H54 (cell line): ENCODE measurements around the gene KCNMB2.

Experiments
- DNase-seq: peaks from one replicate; pipeline ENCODE4 v3.0.0; 2011; ENCODE audit warnings: low spot score, mixed read lengths; ENCODE audit not compliant: insufficient read length
- FAIRE-seq: peaks from 3 replicates; lab custom pipeline; 2011; peaks lifted over from hg19 to GRCh38; lab: Jason Lieb, UNC
- POLR2A ChIP-seq: IDR thresholded peaks from 2 replicates; pipeline ENCODE4 v1.6.1; 2011; ENCODE audit warnings: low read depth, mild to moderate bottlenecking, low read length

KCNMB2 gene

DNA sequence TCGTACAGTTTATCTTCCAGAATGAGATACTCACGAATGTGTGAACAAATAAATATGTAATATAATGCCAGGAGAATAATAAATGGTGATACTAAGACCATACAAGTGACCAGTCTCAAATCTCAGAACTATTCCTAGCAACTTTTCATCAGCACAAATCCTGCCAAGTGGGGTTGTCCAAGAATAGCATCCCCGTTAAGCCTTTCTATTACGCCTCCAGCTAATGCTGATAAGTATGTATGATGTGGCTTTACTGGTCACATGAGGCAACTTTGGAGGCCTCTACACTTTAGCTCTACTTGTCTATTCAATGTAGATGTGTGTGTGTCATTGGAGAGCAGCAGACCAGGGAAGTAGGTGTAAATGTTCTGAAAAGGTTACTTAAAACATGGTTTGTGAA lies 129.5 kb downstream of the KCNMB2 start:
- DNase-seq (no peak), FAIRE-seq (no peak)
- TF ChIP-seq POLR2A, result no peak

DNA sequence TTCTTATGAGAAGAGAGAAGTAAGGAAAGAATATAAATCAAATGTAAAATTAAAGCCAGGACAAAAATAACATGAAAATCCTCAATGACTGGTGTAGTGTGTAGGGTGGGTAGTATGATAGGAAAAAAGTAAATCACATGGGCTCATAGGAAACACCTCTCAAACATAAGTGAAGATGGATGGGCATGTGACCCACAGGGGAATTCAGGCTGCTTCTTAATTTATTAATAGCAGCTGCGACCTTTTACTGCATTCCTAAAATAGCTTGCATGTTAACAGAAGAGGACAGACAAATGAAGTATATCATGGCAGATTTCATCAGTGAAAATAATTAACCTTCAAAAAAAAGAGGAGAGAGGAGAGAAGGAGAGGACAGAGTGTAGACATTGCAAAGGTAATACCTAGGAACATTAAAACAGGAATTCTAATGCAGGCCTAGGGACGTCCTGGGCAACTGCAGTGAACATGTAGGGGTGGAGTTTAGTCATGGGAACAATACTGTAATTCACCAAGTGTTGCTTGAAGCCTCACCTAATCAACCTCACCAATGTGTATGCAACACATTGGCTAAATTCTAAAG lies 132.9 kb downstream of the KCNMB2 start:
- TF ChIP-seq POLR2A, result no peak
- DNase-seq (no peak), FAIRE-seq (no peak)

DNA sequence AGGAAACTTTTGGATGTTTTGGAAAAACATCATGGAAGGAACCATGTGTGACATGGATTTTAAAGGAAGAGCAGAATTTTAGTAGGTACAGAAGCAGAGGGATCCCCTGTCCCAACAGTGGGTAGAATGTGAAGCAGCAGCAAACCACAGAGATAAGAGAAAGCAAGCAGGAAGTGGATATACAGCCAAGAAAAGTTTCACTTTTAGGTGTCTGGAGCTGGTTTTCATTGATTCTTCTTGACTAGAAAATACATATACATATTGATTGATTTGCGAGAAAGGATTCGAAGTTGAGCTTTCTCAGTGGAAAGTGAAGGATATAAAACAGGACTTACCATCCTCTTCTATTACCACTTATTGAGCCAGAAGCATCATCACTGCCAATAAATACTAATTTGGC lies 133.5 kb downstream of the KCNMB2 start:
- DNase-seq (no peak), FAIRE-seq (no peak)
- TF ChIP-seq POLR2A, result no peak

DNA sequence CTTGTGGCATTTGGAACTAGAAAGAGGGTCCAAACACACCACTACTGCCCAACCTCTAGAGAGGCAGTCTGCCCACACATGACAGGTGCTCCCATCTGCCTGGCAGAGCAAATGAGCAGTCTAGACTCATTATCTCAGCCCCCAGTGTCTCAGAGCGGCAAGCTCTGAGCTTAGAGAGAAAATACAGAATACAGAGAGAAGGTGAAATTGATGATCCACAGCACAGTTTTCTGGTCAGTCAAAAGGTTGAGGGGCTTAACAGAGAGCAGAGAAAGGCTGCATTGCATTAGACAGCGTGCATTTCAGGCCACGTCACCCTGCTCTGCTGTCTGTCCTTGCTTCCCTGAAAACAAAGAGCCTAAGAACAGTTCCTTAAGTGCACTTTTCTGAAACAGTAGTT lies 135.1 kb downstream of the KCNMB2 start:
- no peak for TF ChIP-seq POLR2A
- DNase-seq, result no peak
- no peak for FAIRE-seq

DNA sequence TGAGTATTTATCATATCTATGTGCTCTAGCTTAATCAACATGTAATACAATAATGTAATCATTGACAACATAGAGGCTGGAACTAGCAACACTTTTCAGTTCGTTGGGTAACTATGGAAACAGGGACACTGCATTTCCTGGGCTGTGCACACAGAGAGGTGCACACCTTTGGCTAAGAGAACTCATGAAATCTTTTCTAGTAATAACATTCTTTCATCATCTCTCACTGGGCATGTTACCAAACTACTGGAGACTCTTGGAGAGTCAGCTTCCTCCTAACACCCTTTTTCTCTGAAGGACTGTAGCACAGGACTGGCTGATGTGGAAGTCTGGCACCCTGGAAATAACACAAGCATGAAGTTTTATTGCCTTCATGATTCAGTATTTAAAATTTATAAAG lies 135.6 kb downstream of the KCNMB2 start:
- DNase-seq (no peak), FAIRE-seq (no peak)

DNA sequence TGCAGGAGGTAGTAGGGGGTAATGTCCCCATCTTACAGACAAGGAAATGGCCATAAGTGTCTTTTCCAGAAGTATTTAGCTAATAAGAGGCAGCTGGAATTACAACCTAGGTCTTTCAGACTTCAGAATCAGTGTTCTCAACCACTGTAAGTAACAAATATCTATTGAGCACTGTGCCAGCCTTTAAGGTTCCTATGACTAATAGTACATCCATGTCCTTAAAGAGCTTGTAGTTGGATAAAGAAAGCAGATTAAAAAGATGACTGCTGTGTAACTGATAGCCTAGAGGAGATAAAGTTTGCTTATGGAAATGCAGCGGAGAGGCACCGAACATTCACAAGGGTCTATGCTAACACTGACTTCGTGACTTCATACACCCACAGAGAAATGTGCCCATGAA lies 136.0 kb downstream of the KCNMB2 start:
- DNase-seq (no peak), FAIRE-seq (no peak)
- no peak for TF ChIP-seq POLR2A

More for the DNA sequence above, 135.6 kb downstream of the KCNMB2 start:
- no peak for TF ChIP-seq POLR2A

DNA sequence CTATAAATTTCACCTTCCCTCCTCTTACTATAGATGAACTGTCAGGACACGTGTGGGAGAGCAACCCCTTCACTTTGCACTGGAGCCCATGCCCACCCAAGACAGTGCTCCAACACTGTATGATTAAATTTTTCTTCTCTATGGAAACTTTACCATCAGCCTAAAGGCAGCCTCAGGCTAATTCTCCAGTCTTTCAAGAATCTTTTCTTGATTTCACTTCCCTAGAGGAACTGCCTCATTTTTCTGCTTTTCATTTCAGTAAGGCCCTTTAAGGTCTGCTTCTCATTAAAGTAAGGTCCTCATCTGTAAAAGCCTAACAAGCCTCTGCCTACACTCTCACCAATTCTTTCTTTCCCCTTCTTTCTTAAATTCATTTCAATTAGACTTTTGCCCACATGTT lies 137.3 kb downstream of the KCNMB2 start:
- FAIRE-seq, result no peak
- no peak for TF ChIP-seq POLR2A
- no peak for DNase-seq

DNA sequence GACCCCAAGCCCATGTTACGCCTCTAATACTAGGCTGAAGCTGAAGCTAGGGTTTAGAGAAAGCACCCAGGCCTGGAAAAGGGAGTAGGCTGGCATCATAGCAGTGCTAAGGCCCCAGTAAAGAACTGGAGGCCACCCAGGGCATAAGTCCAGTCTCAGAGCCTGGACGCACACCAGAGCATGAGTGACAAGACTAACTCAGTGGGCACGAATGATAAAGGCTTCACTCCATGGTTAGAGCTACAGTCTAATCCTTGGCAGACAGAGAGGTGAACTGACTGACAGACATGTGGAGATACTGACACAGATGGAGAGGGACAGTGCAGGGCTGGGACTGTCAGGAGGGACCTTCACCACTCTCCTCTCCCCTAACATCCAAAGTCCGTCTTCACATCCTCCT lies 139.8 kb downstream of the KCNMB2 start:
- TF ChIP-seq POLR2A, result no peak
- no peak for DNase-seq
- FAIRE-seq, result no peak

DNA sequence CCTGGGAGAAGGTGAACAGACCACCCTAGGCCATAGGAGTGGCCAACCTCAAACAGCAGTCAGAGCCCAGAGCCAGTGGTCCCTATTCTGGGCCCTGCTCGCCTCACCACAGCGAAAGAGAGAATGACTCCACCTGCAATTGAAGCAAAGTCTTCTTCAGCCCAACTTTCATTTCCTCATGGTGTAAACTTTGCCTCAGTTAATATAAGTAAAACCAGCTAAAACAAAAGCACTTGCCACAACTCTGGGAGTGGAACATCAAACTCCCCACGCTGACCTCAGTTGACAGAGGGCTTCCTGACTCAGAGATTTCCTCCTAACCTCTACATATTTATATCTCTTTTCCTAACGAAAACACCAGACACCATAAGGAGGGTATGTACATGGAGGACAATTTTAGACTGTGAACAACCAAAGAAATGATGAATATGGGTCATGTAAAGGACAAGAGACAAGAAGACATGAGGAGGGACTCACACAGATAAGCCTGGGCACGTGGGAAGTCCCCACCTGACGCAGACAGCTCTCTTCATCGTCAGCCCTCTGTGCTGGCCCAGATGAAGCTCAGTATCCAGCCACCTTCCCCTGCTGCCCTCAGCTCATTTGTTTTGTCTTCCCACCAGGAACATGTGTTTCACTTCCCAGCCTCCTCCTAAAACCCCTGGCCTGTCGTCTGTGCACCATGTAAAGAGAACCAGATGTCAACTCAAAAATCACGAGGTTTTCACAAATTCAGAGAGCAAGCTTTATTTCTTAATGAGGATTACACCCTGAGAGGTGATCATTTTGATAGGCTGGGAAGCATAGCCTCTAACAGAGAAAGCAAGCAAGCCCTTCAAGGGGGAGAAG lies 140.9 kb downstream of the KCNMB2 start:
- no peak for TF ChIP-seq POLR2A
- FAIRE-seq (no peak), DNase-seq (no peak)

DNA sequence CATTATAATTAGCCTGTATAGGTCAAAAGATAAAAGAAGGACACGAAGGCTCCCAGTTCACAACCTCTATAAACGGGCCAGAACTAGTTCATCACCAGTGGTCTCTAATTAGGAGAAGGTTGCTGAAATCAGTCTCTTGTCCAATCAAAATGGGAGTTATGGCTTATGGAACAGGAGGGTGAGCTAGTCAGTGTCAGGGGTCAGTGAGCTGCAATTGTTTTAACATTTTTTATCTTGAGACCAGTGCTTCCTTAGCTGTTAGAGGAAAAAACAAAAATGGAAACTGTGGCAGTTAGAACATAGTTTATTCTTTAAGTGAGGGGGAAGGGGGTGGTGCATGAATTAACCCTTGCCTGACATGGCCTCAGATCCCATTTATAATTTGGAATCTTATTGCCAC lies 141.7 kb downstream of the KCNMB2 start:
- no peak for TF ChIP-seq POLR2A
- DNase-seq (no peak), FAIRE-seq (no peak)

DNA sequence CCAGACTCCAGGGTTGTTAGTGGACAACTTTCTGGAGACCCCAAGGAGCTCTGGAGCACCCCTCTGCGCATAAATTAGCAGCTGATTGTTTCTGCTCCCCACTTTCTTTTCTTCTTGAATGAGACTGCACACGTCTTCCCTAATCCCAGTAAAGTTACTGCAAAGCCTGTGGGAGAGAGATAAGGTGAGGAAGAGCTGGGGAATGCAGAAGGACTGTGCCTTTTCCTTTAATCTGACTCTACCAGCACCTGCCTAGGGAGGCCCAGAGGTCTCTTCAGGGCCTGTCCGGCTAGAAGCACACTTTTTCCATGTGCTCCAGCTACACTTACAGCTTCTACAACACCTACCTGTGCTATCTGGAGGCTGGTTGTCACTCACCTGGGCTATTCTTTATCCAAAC lies 143.8 kb downstream of the KCNMB2 start:
- TF ChIP-seq POLR2A, result no peak
- FAIRE-seq (no peak), DNase-seq (no peak)

DNA sequence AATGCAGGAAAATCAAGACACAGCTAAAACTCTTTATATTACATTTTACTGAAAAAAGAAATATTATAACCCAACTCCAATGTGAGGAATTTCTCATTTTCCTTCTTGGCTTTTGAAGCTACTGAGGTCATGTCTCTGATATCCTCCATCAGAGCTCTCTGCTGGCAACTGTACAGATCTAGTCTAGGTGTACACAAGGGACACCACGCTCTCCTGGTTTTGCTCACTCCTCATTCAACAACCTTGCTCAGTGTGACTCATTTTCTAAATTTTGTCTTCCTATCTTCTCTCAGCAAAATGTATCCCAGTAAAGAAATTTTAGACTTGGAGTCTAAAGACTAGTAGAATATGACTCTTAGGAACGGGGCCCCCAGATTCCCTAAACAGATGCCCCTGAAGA lies 144.3 kb downstream of the KCNMB2 start:
- TF ChIP-seq POLR2A, result no peak
- no peak for FAIRE-seq

DNA sequence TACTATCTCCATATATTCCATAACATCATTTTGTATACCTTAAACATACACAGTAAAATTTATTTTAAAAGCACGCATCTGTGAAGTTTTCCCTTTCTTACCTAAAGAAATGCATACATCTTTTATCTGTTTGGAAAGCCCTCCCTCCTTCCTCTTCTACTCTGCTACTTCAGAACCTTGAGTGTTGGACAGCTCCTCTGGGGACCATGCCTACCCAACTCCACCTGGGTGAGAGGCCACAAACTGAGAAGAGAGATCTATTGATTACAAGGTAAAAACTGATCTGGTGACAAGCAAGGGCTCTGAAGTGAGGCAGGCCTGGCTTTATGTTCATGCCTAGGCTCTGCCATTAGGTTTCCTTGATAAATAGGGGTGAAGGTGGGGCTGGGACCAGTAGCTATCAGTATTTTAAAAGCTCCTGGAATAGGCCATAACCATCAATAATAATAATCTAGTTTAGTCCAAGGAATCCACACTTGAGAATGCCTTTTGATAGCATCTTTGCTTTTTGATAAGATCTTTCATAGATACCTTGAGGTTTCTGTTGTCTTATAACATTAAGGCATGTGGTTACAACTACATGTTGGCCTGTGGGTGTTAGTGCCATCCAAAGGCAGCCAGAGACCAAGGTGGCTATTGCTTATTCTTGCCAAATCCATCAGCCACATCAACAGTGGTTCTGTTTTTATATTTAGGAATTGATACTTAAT lies 148.8 kb downstream of the KCNMB2 start:
- TF ChIP-seq POLR2A, result no peak
- no peak for DNase-seq
- FAIRE-seq, result no peak

More for the DNA sequence above, 144.3 kb downstream of the KCNMB2 start:
- no peak for DNase-seq

DNA sequence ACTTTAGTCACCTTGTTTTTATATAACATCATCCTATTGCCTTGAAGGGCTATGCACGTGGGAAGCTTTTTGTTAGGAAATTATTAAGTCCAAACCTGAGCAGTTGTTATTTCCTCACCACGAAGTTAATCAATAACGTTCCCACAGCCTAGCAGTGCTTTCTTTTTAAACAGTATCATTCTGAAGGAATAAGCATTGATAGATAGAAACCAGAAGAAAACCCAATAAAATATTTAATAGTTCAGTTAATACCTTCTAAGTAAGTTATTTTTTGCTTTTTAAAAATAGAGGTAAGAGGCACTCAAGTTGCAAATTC lies 149.3 kb downstream of the KCNMB2 start:
- FAIRE-seq, result no peak
- TF ChIP-seq POLR2A, result no peak
- no peak for DNase-seq
